DMS53 (cell line): ENCODE results near the gene CHN1.
A peak's percentile ranks its signal among the peaks of the same experiment; 100 is the strongest.

Experiments used
- DNase-seq: peaks from one replicate; lab custom pipeline; 2025; lab: John Stamatoyannopoulos, UW

The CHN1 gene

DNA sequence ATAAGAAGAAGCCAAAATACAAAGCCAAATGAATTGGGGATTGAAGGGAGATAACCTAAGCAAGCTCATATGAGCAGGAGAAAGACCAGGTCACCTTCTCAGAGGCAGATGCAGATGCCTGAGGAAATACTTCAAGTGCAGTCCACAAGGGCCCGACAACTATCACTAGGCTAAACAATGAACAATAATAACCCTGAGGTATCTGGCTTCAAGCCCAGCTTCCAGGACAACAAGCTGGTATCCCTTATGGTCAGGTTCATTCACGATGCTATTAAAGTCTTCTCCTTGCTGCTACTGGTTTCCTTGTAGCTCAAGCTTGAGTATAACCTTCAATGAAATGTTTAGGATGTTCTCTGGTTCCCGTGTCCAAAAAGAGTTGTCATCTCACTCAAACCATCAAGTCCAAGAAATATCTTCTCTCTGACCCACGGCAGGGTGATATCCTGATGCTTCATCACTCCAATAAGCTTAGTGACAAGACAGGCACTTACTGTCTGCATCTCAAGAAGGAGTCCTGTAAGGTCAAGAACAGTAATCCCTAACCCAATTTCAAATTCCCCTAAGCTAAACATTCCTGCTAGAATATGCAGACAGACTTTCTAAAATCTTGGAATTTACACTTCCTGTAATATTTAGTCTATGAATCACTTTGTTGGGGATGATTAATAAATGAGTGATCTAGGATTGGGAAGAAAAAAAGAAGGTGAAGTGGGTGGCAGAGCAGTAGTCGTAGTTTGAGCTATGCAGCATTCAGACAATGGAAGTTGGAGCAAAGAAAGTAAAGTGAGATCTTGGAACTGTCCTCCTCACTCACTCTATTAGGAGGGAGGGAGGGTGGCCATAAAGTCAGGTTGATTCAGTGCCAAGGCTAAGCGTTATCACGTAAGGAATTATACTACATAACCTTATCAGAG lies 33.1 kb downstream of the CHN1 start:
- peak; percentile 80 for DNase-seq

- DNase-seq = no peak
Measured at GRCh38 chr2:174970092-174970491, 35.1 kb downstream of the CHN1 start.

GRCh38 chr2:174969091-174969734 lies 36.0 kb downstream of the CHN1 start:
- DNase-seq = no peak

DNA sequence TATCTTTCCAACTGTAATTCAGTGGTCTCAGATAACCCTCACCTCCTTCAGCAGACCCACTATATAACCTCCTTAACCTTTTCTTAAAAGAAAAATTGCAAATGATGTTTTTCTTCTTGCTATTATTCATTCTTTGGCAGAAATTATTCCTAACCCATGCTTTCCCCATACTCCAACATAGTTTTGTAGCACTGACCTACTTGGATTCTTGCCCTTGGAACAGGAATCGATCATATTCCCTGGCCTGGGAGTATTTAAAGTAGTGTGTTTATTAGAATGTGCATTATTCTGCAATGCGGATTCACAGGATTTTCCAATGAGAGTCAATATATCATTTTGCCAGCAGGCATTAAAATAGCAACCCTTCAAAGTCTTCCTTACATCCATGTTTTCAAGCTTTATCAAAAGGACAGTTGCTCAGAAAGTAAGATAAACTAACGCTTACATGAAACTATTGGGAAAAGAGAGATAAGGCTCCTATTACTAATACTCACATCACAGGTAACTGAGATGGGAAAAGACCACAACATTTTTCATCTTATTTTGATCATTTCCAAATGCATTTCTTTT lies 37.4 kb downstream of the CHN1 start:
- DNase-seq = no peak

GRCh38 chr2:174967086-174967485 lies 38.1 kb downstream of the CHN1 start:
- no peak for DNase-seq

DNA sequence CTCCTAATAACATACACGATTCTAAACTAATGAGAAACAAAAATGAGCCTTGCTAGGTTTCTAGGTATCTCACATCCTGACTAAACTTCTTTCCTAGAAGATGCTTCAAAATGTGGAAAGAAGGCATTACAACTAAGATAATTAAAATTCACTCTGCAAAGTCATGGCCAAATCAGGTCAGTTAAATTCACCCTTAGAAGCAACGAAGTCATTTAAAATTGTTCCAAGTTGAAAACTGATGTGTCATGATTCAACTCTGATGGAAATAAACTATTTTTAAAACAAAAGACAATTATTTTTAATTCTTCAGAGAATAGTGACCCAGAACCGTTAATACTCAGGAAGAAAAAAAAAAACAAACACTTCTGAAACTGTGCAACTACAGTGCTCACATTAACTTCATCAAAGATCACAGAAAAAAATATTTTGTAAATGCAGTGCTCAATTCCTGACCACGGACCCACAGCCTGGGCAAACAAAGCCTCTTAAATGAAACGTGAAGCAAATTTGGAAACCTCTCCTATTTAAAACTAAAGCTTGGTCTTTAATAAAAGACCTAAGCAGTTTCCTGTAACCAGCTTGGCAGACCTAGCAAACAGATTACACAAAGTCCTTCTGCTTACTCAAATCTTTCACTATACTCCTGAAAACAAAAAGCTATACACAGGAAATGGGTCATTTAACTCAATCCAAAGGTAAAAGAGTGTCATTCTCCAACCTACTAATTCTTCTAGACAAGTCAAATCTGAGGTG lies 39.0 kb downstream of the CHN1 start:
- peak; percentile 15 for DNase-seq

DNA sequence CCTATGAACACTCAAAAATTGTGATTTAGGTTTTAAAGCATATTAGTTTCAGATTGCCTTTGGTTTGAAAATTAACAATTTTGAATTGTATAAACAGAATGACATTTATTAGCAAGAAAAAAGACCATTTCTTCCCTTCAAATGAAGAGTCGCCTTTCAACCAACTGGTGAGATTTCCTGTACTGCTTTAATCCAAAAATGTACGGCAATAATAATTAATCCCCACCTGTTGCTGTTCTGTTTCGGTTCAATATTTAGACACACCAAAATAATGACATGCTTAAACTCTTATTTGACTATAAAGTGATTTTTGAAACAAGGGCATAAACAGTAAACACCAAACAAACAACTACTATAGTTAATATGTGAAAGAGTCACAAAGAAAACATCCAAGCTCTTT lies 39.6 kb downstream of the CHN1 start:
- no peak for DNase-seq

DNA sequence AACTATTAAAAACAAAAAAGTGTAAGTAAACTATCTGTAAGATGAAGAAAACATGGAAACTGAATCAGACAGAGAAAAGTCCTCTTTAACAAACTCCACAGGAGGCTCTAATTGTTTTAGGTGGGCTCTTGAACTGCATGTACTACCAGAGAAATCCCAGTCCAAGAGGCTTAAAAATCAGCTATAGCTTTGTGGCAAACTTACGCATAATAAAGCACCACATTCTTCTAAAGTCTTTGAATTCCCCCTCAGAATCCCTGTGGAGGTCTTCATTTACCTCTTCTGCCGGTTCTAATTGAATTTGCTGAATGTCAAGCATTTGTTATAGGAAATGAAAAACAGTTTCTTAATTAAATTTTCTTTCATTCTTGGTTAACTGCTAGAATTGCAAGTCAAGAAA lies 40.8 kb downstream of the CHN1 start:
- no peak for DNase-seq

DNA sequence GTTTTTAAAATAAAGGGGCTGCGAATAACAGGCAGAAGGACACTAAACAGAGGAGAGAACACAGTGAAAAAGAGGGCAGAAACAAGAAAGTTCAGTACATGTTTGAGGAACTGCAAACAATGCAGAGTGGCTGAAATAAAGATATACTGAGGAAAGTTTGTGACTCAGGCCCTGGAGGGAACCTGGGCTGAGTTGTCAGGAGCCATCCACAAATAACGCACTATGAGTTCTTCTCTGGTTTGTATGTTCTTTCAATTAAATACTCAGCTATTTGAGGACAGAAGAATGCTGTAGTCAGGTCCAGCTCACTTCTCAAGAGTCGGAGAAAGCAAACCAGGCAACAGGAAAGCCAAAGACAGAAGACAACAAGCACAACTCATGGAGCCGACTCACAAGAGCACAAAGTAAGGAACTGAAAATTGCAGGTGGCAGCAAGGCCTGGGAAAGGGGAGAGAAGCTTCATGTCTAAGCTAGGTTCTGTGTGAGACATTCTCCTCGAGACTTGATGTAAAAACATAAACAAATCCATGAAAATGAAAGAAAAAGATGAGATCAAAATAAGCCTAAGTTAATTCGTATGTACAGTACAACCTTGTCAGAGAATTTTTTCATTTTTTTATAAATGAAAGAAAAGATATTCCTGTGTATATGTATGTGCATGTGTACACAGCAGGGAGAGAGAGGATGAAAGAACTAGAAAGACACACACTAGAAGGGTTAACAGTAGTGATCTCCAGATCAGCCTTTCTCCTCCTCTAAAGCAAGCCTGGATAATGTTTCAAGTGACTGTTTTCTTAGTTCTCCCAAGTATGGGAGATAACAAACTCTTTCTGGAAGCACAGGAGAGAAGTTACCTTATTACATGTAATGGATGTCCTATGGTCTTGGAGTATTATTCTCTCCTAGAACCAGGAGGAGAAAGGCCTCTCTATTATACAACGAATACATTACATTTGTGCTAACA lies 41.5 kb downstream of the CHN1 start:
- no peak for DNase-seq

- DNase-seq = no peak
Measured at GRCh38 chr2:174959787-174960186, 45.4 kb downstream of the CHN1 start.

DNA sequence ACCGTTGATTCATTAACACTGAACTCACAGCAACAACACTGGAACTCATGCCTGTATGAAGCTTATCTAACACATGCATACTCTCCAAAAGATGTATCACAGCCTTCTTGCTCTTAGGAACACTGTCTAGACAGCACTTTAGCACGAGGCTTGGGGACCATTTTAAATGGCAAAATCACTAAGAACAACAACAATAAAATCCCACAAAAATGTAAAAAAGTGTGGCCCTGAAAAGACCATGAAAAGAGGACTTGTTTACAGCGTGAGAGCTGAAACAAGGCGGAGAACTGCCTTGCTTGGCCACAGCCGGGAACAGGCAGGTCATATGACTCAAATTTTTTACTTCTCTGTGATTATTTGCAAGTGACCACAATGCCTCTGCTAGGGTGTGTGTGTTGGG lies 48.1 kb downstream of the CHN1 start:
- no peak for DNase-seq

DNA sequence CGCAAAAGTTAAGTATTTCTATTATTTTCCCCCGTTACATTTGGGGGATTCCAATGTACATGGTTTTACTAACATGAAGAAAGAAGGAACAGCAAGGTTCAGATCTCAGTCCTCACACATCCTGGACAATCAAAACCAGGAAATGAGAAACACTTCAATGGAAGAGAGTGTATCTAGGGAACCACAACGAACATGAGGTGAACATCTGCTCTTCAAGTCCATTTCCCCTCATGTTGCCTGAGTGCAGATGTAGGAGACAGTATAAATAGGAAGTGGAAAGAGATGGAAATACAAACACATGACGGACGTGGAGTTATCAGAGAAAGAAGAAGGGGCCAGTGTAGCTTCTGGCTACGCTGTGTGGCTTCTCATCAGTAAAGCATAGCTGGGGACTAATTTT lies 52.6 kb downstream of the CHN1 start:
- peak; percentile 93 for DNase-seq

DNA sequence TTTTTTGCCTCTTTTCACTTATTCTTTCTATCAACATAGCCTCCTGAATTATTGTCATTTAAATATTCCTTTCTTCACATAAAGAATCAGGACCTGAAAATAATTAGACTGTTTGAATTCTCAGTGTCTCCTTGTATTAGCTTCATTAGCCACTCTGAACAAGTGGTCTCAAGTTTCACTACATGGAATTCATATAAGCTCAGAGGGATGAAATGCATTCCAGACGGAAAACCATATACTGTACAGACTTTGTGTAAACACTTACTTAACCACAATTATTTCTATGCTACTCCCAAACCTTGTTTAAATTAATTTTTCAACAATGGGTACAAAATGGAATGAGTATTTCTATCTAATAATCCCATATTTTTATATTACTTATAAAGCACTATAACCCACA lies 53.4 kb downstream of the CHN1 start:
- DNase-seq = peak; percentile 61

GRCh38 chr2:174949988-174950687 lies 55.0 kb downstream of the CHN1 start:
- no peak for DNase-seq

DNA sequence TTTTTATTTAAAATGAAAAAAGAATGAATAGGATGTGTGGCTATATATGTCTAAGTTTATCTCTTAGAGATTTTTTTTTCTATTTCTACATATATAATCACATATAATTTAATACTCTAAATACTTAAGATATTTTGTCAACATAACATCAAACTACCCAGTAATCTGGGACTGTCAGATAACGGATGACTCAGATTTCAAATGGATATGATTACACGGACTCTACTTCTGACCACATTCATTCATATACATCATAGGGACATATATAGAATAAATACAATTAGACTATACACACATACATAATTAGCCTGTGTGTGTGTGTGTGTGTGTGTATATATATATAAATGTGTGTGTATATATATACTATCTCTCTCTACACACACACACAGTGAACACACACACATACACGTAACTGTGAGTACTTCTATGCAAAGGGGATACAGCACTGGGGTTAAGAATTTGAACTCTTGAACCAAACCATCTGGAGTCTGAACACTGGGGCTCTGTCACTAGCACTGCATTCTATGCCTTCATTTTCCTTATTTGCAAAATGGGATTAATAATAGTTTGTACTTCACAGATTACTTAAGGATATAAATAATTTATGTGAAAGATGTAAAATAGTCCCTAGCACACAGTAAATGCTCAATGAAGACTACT lies 59.5 kb downstream of the CHN1 start:
- DNase-seq = no peak

DNA sequence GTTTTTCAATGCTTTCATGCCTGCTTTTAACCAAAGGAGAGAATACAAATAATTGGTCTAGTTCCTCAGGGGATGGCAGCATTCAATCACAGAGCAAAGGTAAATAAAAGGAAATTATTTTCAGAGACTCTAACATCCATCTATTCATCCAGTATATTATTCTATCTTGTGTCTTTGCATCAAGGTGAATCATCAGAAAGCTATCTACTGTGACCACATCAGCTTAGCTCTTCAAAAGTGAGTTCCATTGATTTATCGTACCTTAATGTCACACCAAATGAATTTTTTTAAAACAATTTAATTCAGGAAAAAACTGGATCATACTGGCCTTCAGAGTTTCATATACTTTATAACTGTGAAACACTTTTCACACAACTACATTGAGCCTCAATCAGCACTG lies 66.1 kb downstream of the CHN1 start:
- peak; percentile 15 for DNase-seq

- DNase-seq = no peak
Measured at GRCh38 chr2:174931724-174932123, 73.5 kb downstream of the CHN1 start.

DNA sequence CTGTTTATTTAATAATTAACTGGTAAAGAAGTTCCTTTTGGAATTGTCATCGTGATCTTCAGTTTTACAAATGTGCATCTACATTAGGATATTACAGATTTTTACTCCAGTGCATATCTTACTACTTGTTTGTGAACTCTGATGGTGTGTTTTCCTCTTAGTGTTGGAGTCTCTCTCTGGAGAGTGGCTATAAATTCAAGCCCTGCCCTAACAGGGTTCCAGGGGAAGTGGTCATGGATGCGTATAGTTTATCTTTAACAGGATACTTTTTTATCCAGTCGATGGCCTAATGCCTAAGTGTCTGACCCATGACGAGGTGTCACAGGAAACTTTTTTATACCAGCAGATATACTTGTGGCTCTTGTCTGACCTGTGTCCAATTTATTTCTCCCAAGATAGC lies 75.4 kb downstream of the CHN1 start:
- no peak for DNase-seq

DNA sequence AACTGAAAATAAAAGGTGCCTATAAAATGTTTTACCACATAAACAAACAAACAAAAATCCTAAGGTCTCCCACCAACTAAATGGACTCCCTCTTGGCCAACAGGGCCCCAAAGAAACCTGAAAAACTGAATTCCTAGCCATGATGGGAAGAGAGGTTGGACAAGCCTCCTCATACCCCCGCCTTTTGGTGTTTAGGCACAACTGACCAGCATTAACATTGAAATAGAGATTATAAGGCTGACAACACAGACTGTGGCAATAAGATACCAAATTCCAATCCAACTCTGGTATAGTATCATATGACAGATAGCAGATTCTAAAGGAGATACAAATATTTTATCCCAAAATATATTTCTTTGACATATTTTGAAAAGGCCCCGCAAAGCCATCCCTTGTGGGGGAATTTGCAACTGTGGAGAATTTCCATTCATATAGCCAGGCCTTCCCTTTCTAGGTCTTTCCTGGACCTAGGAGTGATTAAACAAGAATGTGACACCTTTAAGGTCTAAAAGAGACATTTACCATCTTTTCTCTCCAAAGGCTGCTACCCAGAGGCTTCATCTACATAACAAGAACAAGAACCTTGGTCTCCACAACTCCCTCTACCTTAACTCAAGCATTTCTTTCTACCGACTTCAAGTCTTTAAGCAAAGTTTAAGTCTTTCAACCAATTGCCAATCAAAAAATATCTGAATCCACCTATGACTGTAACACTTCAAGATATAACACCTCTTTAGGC lies 80.0 kb downstream of the CHN1 start:
- no peak for DNase-seq
